Measurements from ENCODE around the gene CCDC57. TPM values are rescaled to one million over a fixed set of nuclear protein-coding genes. Genes with fewer than 3 reads are reported as not detected.

Gene CCDC57
- total and polyA plus RNA-seq, 9 of the 15 experiments (the other 6 are each of a cell fraction or from before 2014, with no cell fraction given) = 0.83 to 36.2 (median 13.6) TPM

DNA sequence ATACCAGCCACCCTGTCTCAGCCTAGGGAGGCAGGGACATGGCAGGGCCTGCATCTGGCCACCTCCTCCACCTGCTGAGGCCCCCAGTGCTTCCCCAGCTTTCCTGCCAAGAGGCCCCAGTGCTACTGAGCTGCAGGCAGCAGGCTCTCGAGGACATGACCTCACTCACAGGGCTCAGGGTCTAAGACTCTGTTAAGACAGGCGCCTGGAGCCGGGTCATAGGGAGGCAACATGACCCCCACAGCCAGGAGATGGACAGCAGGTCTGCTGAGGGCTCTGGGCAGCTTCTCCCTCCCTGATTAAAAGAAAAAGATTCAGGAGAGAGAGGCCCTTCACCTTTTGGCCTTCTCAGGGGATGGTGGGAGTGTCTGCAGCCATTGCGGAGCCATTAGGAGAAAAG lies 91.4 kb downstream of the CCDC57 start:
- FAIRE-seq (no peak), ATAC-seq (peak; percentile 8; the same call in 1 of the 3 replicates), DNase-seq (ENCODE audit: extremely low read depth in 1 of 4, low spot score in 3 of 4) (no peak)
- H4K20me1 ChIP-seq (replicated peaks; ENCODE audit: control insufficient read depth, insufficient read depth, low read length) = no peaks in the 10 kb centered on the region; the same call in 1 of the 2 replicates
- peaks cover 58 to 62% of the 10 kb centered on the region in 2 experiments for H3K4me1 ChIP-seq (replicated peaks in 1 of 2; ENCODE audit: control insufficient read depth in 2 of 2, insufficient read depth in 2 of 2, low read length in 2 of 2)
- no peaks in the 10 kb centered on the region for H3K9me3 ChIP-seq (replicated peaks; ENCODE audit: control insufficient read depth, insufficient read depth, low read depth, low read length)
- no peaks in the 10 kb centered on the region; a peak in 1 of 5 replicates for H3K27me3 ChIP-seq (ENCODE audit: control insufficient read depth in 2 of 2, insufficient read depth in 2 of 2, low read length in 2 of 2)
- H3K36me3 ChIP-seq (ENCODE audit: control insufficient read depth, insufficient read depth, low read length) = peaks cover 7% of the 10 kb centered on the region; the same call in 2 of the 3 replicates
- H3K79me2 ChIP-seq (ENCODE audit: control insufficient read depth, insufficient read depth, low read length) = peaks cover 2% of the 10 kb centered on the region; the same call in 1 of the 3 replicates
- H3K27ac ChIP-seq (ENCODE audit: extremely low read depth, low read depth, low read length) = peak overlapping the region; percentile 42; the same call in 2 of the 3 replicates
- 64% methylated on average over 4 of the region's 4 CpGs for WGBS (ENCODE audit: insufficient coverage, low coverage, missing lambda C conversion rate)
- intact Hi-C loops (cut with micrococcal nuclease) = no loop called here
- H3K9me1 ChIP-seq (ENCODE audit: control insufficient read depth, insufficient read depth, low read length) = peaks cover 13% of the 10 kb centered on the region
- TF ChIP-seq MAFK (IDR thresholded peaks at IDR 0.05; ENCODE audit: low read length) (no peak), RBM17 (IDR thresholded peaks at IDR 0.05; ENCODE audit: borderline replicate concordance, low read depth, low read length) (no peak), ZNF239 (CRISPR knock-in tag; IDR thresholded peaks at IDR 0.05) (no peak), ZFX (CRISPR knock-in tag; IDR thresholded peaks at IDR 0.05) (peak; percentile 32; the same call in 1 of the 2 replicates)
- TF ChIP-seq, protein P1, sequence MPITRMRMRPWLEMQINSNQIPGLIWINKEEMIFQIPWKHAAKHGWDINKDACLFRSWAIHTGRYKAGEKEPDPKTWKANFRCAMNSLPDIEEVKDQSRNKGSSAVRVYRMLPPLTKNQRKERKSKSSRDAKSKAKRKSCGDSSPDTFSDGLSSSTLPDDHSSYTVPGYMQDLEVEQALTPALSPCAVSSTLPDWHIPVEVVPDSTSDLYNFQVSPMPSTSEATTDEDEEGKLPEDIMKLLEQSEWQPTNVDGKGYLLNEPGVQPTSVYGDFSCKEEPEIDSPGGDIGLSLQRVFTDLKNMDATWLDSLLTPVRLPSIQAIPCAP (CRISPR knock-in tag; IDR thresholded peaks at IDR 0.05; ENCODE audit: borderline replicate concordance) = no peak
- no peak overlapping the region for H3K4me2 ChIP-seq (ENCODE audit: insufficient read depth, low read length)
- no peak overlapping the region for H3K4me3 ChIP-seq
- ChIA-PET CTCF (ENCODE audit: low intra/inter-chr PET ratio) (no interaction called here), POLR2A (interaction anchor here (0.7 to 1.2 kb wide), 5 partner anchors 8 to 139 kb away, joined by 3 to 4 read pairs (median 4); partner anchors contain the start of gene FASN)
- no TSS peak for BruUV-seq (replicated peaks)
- peak overlapping the region; percentile 52; the same call in 1 of the 2 replicates for H2AFZ ChIP-seq (ENCODE audit: low read depth, low read length)
- peak overlapping the region in 1 of 2 experiments; percentile 11; a peak in 2 of 4 replicates for H3K9ac ChIP-seq (ENCODE audit: insufficient read depth in 1 of 2, low read depth in 2 of 2, low read length in 2 of 2)
- in situ Hi-C loops (cut with MboI) = no loop called here
